SH-SY5Y (cell line): ENCODE measurements around the gene CDK14.

Source experiments
- GATA2 ChIP-seq: IDR thresholded peaks from 2 replicates; pipeline ENCODE4 v1.6.1; 2011; ENCODE audit warnings: mild to moderate bottlenecking, low read depth, low read length
- GATA3 ChIP-seq: IDR thresholded peaks from 2 replicates; pipeline ENCODE4 v1.6.1; 2011; ENCODE audit warnings: low read depth, mild to moderate bottlenecking, low read length, moderate library complexity

The CDK14 gene

DNA sequence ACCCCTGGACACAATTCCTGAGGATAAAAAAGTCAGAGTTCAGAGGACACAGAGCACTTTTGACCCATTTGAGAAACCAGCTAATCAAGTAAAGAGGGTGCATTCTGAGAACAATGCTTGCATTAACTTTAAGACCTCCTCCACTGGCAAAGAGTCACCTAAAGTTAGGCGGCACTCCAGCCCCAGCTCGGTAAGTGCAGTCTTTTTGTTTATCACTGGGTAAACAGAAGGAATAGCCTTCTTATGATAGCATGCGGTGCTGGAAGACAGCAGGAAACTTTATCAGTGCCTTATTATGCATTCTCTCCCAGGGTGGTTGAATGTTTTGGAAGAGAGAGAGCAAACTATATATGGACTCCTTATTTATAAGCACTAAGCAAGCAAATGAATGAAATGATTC is 130.5 kb downstream of the CDK14 start:
- no peak for TF ChIP-seq GATA2
- no peak for TF ChIP-seq GATA3

GRCh38 chr7:90727412-90727811 is 131.3 kb downstream of the CDK14 start:
- TF ChIP-seq GATA2 (no peak), GATA3 (no peak)

- TF ChIP-seq GATA3 (no peak), GATA2 (no peak)
Observed at GRCh38 chr7:90728568-90728967, 132.4 kb downstream of the CDK14 start.

- TF ChIP-seq GATA3 (no peak), GATA2 (no peak)
Observed at GRCh38 chr7:90736316-90736715, 140.2 kb downstream of the CDK14 start.

- TF ChIP-seq GATA3: no peak
- no peak for TF ChIP-seq GATA2
Observed at GRCh38 chr7:90736968-90737939, 141.1 kb downstream of the CDK14 start.

- TF ChIP-seq GATA2: no peak
- no peak for TF ChIP-seq GATA3
Observed at GRCh38 chr7:90738249-90738648, 142.1 kb downstream of the CDK14 start.

DNA sequence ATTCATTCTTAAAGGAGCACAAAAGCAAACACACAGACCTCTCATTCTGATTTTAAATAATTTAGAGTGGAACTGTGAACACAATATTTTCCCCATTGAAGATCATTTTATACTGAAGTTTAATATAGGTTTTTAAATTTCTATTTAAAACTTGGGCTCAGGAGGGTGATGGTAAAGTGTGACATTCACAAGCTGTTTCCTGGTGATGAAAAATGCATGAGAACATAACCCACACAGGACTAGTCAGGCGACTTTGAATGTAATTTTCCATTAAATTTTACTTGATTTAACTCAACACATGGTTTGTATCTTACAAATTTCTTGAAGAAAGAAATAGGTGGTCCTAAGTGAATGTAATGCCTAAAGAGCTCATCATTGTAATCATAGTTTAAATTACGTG is 143.6 kb downstream of the CDK14 start:
- TF ChIP-seq GATA2 (no peak), GATA3 (no peak)

DNA sequence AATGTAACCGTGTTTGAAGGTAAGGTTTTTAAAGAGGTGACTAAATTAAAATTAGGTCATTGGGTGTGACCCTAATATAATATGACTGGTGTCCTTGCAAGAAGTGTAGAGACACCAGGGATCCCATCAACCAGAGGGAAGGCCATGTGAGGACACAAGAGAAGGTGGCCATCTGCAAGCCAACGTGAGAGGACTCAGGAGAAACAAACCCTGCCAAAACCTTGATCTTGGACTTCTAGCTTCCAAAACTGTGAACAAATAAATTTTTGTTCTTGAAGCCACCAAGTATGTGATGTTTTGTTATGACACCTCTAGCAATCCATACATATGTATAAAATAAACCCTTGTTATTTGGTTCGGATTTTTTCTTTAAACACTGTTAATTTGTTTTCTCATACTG is 144.3 kb downstream of the CDK14 start:
- TF ChIP-seq GATA3 (no peak), GATA2 (no peak)

DNA sequence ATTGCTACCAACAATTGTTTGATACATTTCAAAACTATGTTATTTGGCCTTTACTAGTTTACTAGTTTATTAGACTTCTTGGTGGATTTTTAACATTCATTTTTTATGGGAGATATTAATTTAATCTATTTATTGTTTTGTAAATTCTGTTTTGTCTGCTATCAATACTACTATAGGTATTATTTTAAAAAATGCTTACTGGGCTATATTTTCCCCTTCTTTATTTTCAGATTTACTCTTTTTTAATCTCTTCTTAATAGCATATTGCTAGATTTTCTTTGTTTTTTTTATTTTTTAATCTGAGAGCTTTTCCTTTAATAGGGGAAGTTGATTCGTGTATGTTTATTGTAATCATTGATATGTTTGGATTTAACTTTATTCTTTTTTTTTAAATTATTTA is 147.5 kb downstream of the CDK14 start:
- TF ChIP-seq GATA3: no peak
- TF ChIP-seq GATA2: no peak

DNA sequence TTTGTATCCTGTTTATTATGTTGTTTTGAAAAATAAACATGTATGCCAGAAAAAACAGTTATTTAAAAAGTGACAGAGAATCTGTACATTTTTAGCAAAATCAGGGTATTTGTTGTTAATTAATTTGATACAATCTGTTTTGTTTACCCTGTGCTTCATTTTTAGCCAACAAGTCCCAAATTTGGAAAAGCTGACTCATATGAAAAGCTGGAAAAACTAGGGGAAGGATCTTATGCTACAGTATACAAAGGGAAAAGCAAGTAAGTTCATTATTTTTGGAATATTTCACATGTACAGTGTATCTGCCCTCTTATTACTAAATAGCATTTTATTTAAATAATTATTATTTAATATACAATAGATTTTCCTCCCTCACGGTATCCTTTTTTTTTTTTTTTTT is 151.4 kb downstream of the CDK14 start:
- TF ChIP-seq GATA2: no peak
- no peak for TF ChIP-seq GATA3

DNA sequence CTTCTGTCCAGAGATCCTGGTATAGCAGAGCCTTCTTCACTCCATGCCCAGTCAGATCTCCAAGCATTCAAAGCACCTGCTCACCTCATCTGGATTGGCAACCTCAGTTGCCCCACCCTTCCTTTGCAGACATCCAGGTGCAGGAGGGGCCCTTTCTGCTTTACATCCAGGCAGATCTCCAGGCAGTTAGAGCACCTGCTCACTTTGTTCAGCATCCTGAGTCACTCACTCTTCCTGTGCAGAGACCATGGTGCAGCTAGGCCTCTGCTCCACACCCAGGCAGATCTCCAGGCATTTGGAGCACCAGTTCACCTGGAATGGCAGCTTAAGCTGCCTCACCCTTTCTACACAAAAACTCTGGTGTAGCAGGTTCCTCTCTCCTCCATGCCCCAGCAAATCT is 153.1 kb downstream of the CDK14 start:
- TF ChIP-seq GATA2: no peak
- TF ChIP-seq GATA3: no peak

GRCh38 chr7:90749774-90750173 is 153.7 kb downstream of the CDK14 start:
- TF ChIP-seq GATA3: no peak
- TF ChIP-seq GATA2: no peak

DNA sequence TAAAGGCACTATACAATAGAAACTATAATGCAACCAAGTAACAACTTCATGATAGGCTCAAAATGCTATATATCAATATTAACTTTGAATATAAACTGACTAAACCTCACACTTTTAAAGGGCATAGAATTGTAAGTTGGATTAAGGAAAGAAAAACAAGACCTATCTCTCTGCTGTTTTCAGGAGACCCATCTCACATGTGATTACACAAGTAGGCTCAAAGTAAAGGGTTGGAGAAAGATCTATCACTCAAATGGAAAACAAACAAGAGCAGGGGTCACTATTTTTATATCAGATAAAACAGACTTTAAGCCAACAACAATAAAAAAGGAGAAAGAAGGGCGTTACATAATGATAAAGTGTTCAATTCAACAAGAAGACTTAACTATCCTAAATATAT is 155.5 kb downstream of the CDK14 start:
- TF ChIP-seq GATA3 (no peak), GATA2 (no peak)

DNA sequence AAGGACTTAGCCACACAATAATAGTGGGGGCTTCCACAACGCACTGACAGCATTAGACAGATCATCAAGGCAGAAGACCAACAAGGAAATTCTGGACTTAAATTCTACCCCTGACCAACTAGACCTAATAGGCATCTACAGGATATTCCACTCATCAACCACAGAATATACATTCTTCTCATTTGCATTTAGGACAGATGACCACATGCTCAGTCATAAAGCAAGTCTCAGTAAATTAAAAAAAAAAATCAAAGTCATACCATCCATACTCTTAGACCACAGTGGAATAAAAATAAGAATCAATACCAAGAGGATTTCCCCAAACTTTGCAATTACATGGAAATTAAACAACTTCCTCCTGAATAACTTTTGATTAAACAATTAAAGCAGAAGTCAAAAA is 155.9 kb downstream of the CDK14 start:
- TF ChIP-seq GATA3 (no peak), GATA2 (no peak)

- no peak for TF ChIP-seq GATA2
- no peak for TF ChIP-seq GATA3
Observed at GRCh38 chr7:90755041-90755440, 158.9 kb downstream of the CDK14 start.
